Stimulated activated CD4-positive, alpha-beta T cell treated with anti-CD3 and anti-CD28 coated beads, Interleukin-15, amount 100 ng/mL, for 48 hours (primary cell): Measurements from ENCODE around the gene TRIM14.
"Not testable (repeated sequence)": the region's sequence is repeated elsewhere in the genome, so short reads cannot be mapped to it uniquely, and the experiment has no call there.

ENCODE experiments used
- DNase-seq, 2 donors: peaks; one replicate each; pipeline ENCODE4 v3.0.0-alpha.2; 2020; ENCODE audit warnings: low read depth in 2 of 2

TRIM14 gene

GRCh38 chr9:98049288-98050072 lies 69.5 kb downstream of the TRIM14 start:
- DNase-seq = no peak

- no peak for DNase-seq
Observed at GRCh38 chr9:98047002-98047401, 72.0 kb downstream of the TRIM14 start.

GRCh38 chr9:98046180-98046543 lies 72.9 kb downstream of the TRIM14 start:
- no peak for DNase-seq

GRCh38 chr9:98045234-98046179 lies 73.5 kb downstream of the TRIM14 start:
- no peak for DNase-seq

- no peak for DNase-seq
Observed at GRCh38 chr9:98043915-98044314, 75.1 kb downstream of the TRIM14 start.

- DNase-seq = no peak
Observed at GRCh38 chr9:98040212-98040611, 78.8 kb downstream of the TRIM14 start.

- DNase-seq = no peak
Observed at GRCh38 chr9:98039607-98040017, 79.4 kb downstream of the TRIM14 start.

- DNase-seq = no peak
Observed at GRCh38 chr9:98038958-98039357, 80.1 kb downstream of the TRIM14 start.

- no peak for DNase-seq
Observed at GRCh38 chr9:98037357-98037756, 81.7 kb downstream of the TRIM14 start.

- DNase-seq = peak; percentile 82 to 89
Observed at GRCh38 chr9:98034593-98035546, 84.2 kb downstream of the TRIM14 start.

GRCh38 chr9:98031935-98032334 lies 87.1 kb downstream of the TRIM14 start:
- DNase-seq = no peak

GRCh38 chr9:98031169-98031568 lies 87.9 kb downstream of the TRIM14 start:
- DNase-seq = no peak

GRCh38 chr9:98024702-98025101 lies 94.3 kb downstream of the TRIM14 start:
- no peak for DNase-seq

GRCh38 chr9:98022447-98022846 lies 96.6 kb downstream of the TRIM14 start:
- DNase-seq = no peak

- no peak for DNase-seq
Observed at GRCh38 chr9:98021306-98022040, 97.5 kb downstream of the TRIM14 start.

- DNase-seq = no peak
Observed at GRCh38 chr9:98020476-98021145, 98.4 kb downstream of the TRIM14 start.

- not testable (repeated sequence) for DNase-seq
Observed at GRCh38 chr9:98019869-98020268, 99.2 kb downstream of the TRIM14 start.
